ENCODE results near the gene MAPK7.

The MAPK7 gene

DNA sequence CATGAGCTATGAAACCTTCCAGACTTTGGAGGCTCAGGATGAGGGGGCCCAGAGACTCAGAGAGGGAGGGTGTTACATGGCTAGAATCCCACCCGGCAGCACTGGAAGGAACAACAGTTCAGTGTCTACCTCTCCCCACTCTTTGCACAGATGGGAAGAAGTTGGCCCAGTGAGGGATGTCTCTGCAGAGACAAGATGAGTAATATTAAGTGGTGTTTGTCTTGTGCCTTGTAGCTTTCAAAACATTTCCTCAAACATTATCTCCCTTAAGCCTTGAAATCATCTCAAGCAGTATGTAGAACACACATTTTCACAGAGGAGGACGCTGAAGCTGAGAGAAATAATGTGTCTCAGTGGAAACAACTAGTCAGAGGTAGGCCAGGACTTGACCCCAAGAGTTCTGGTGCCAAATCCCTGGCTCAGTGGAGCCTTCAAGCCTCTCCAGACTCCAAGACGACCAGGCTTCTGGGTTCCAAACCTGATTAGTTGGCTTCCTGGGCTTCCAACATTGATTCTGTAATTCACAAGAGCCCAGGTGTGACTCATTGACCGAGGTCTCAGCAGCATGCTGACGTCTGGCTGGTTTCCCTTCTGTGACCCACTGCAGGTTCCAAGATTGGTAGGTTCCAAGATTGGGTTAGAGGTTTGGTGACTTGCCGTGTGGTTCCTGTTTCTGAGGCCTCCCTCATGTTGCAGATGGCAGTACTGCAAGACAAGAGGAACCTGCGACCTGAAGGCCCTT lies 40.1 kb downstream of the MAPK7 start:
- DNase-seq (ENCODE audit: low read depth): no peak

DNA sequence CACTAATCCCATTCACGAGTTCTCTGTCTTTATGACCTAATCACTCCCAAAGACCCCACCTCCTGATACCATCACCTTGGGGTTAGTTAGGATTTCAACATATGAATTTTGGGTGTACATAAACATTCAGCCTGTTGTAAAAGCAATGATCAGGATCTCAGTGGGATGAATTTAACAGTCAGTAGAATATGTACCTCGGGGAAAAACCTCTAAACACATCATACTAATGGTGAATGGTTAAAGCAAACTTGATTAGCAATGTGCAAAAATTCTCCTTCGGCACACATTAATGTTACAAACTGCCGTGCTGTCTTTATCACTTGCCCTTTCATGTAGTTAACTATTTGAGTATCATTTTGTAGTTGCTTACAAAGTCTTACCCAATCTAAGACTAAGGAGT lies 42.9 kb downstream of the MAPK7 start:
- DNase-seq (ENCODE audit: low read depth): no peak

DNA sequence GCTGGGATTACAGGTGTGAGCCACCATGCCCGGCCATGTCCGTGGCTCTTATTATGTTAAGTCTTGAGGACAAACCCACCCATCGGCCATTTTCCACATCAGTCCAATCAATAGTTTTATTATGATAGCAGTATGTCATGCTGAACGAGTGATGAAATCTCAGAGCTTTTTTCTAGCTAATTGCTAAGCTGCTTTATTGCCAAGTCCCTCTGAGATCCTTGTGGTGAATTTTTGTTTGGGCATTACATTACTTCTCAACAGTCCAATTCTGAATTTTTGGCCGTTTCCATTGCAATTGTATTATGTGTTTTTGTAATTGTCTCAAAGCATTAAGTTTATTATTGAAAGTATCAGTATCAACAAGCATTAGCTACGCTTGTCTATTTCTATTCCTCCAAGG lies 43.6 kb downstream of the MAPK7 start:
- no peak for DNase-seq (ENCODE audit: low read depth)

DNA sequence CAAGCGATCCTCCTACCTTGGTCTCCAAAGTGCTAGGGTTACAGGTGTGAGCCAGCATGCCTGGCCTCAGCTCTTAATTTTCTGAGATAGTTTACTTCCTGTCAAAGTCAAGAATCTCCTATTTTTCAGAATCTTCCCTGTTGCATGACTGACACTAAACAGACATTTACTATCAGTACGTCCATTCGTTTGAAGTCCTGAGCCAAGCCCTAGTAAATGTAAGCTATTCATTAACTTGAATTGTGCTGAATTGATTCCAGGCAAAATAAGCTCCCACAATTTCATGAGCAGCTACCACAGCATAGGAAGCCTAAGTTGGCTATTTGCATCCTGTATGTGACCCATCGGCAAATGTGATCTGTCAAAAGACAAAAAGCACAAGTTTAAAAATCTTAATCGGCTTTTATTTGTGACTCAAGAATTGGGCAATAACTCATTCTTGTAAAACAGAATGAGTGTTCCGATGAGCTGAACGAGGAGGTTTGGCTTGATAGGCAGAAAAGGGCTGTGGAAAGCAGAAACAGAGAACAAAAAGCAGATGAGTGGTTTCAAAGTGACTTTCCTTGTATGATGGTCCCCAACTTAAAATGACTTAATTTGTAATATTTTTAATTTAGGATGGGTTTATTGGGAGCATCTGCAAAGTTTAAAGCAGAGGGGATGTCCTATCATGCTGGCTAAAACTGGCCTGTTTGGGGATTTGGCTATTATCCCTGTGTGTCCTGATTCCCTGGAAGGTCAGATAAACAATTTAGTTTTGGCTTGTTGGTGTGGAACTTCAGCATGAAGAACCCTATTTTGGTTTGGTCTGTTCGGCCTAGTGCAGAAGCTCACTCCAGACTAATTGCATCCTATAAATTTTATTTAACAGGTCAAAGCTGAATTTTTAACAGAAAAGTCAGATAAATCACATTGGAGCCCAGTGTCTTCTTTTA lies 46.9 kb downstream of the MAPK7 start:
- no peak for DNase-seq (ENCODE audit: low read depth)

DNA sequence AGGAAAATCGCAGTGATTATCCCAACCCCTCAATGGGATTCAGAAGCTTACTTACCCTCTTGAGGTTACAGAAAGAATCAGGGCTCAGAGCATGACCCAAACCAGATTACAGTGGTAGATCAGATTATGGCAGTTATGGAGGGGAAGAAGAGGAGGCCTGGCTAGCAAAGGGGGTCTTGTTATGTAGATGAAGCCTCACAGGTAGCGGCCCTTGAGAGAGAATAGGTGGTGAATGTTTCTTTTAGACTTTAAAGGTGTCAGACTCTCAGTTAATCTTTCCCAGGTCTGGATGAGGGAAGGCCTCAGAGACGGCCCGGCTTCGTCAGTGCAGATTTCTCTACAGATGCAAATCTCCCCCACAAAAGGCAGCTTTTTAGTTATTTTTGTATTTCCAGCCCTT lies 48.3 kb downstream of the MAPK7 start:
- no peak for DNase-seq (ENCODE audit: low read depth)

DNA sequence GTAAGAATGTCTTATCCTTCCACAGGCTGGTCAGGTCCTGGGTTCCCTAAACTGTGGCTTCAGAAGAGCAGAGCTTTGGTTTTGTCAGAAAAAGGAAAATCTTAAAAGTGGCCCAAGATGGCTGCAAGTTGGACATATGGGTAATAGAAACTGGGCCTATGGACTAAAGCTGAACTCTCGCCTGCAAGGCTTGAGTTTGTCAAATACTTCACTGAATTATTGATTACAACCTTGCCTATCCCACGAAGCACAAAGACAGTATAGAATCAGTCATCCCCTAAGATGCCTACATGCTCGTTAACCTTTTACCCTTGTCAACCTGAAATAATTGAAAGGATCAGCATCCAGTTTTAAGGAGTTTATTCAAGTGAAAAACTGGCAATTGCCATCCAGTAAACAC lies 53.4 kb downstream of the MAPK7 start:
- no peak for DNase-seq (ENCODE audit: low read depth)

Data from stimulated activated CD8-positive, alpha-beta memory T cell treated with anti-CD3 and anti-CD28 coated beads, Interleukin-7, amount 100 ng/mL, for 24 hours (primary cell).